Measurements from ENCODE around the gene SULT1A2. TPM values are rescaled to one million over a fixed set of nuclear protein-coding genes. Genes with fewer than 3 reads are reported as not detected.
"Not testable (repeated sequence)": the region's sequence is repeated elsewhere in the genome, so short reads cannot be mapped to it uniquely, and the experiment has no call there.

The SULT1A2 gene
- total and polyA plus RNA-seq, 2 of the 8 experiments (the other 6 are each of a cell fraction or from before 2014, with no cell fraction given) = 0.29 to 0.35 TPM

DNA sequence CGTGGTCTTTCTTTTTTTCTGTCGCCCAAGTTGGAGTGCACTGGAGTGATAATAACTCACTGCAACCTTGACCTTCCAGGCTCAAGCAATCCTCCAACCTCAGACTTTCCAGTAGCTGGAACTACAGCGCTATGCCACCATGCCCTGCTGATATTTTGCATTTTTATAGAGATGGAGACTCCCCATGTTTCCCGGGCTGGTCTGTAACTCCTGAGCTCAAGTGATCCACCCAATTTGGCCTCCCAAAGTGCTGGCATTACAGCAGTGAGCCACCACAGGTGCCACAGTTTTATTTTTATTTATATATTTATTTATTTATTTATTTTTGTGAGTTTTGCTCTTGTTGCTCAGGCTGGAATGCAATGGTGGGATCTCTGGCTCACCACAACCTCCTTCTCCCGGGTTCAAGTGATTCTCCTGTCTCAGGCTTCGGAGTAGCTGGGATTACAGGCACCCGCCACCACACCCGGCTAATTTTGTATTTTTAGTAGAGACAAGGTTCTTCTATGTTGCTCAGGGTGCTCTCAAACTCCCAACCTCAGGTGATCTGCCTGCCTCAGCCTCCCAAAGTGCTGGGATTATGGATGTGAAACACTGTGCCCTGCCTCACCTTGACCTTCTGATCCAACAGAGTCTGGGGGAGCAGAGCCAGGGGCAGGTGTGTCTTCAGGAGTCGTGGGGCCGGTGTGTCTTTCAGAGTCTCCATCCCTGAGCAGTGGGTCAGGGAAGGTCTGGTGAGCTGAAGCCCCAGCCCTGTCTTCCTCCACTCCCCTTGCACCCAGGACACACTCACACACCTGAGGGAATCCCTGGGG is 11.0 kb upstream of the SULT1A2 start:
- DNase-seq (ENCODE audit: low read depth in 1 of 2, low spot score in 2 of 2); H4K5ac ChIP-seq (ENCODE audit: insufficient read length, low read depth, low read length); H3K4me2 ChIP-seq (ENCODE audit: insufficient read depth in 1 of 2, low read depth in 2 of 2, low read length in 2 of 2); FAIRE-seq; H2BK5ac ChIP-seq (ENCODE audit: low read depth, low read length); H4K8ac ChIP-seq (ENCODE audit: extremely low read depth, insufficient read depth, low read length); H3K14ac ChIP-seq (ENCODE audit: insufficient read length); H2AK5ac ChIP-seq (ENCODE audit: low read depth, low read length); H3K23me2 ChIP-seq (ENCODE audit: low read depth, low read length); H3K4me3 ChIP-seq (ENCODE audit: extremely low read depth in 1 of 4, insufficient read depth in 2 of 4, low read depth in 3 of 4, low read length in 4 of 4); H4K91ac ChIP-seq (replicated peaks; ENCODE audit: insufficient read length, low read length); H3K79me1 ChIP-seq (ENCODE audit: low read depth, low read length); H3K23ac ChIP-seq (ENCODE audit: insufficient read length); H2AFZ ChIP-seq (ENCODE audit: low read length); H3K18ac ChIP-seq (ENCODE audit: extremely low read depth, low read length); H3K36me3 ChIP-seq (ENCODE audit: control insufficient read depth in 2 of 4, insufficient read depth in 4 of 4, low read length in 3 of 4); H2BK120ac ChIP-seq (replicated peaks; ENCODE audit: low read depth, low read length); H3K9ac ChIP-seq (replicated peaks in 1 of 4; ENCODE audit: extremely low read depth in 1 of 4, low read depth in 3 of 4, low read length in 3 of 4); H3K9me3 ChIP-seq (ENCODE audit: insufficient read depth in 2 of 2, low read depth in 1 of 2, low read length in 1 of 2); H3K4ac ChIP-seq (replicated peaks; ENCODE audit: insufficient read length, low read depth, low read length); H2BK20ac ChIP-seq (ENCODE audit: low read length); H3K79me2 ChIP-seq (ENCODE audit: control insufficient read depth in 1 of 2, insufficient read depth in 2 of 2, low read length in 2 of 2); H3K56ac ChIP-seq (replicated peaks; ENCODE audit: insufficient read length, low read depth, low read length); H2BK12ac ChIP-seq (ENCODE audit: low read depth, low read length); H4K20me1 ChIP-seq (replicated peaks in 1 of 2; ENCODE audit: control insufficient read depth in 1 of 2, insufficient read depth in 2 of 2, low read length in 2 of 2); H3K27me3 ChIP-seq (replicated peaks in 1 of 4; ENCODE audit: control insufficient read depth in 3 of 4, extremely low read depth in 1 of 4, insufficient read depth in 3 of 4, low read length in 3 of 4); H3K27ac ChIP-seq (ENCODE audit: low read depth, low read length); H2BK15ac ChIP-seq (ENCODE audit: low read length): not testable (repeated sequence)
- WGBS, 2 experiments (ENCODE audit: extremely low coverage in 1 of 2, insufficient coverage in 1 of 2, insufficient read length in 1 of 2, insufficient replicate concordance in 2 of 2, low coverage in 1 of 2, low lambda C conversion rate in 2 of 2, missing lambda C conversion rate in 1 of 2) = 89% methylated on average over 8 of the region's 10 CpGs; no CpG with 5 or more reads in 1 of the 2 experiments
- POLR2A ChIA-PET (ENCODE audit: partially characterized antibody) = interaction anchor here (0.6 kb wide), 1 partner anchor 533 kb away, joined by 3 read pairs; no protein-coding TSS in a partner anchor
- peaks cover 0 to 16% (median 6%) of the 10 kb centered on the region in 4 experiments; a peak in 3 of 7 replicates for H3K4me1 ChIP-seq (replicated peaks in 1 of 4; ENCODE audit: control insufficient read depth in 3 of 4, insufficient read depth in 4 of 4, low read length in 3 of 4)
- CTCF ChIA-PET (ENCODE audit: partially characterized antibody) = interaction anchor here (0.8 to 1.0 kb wide), 2 partner anchors 9 to 17 kb away, joined by 3 read pairs; no protein-coding TSS in a partner anchor

All from H1 (cell line).